Testis (tissue), 2 donors: Measurements from ENCODE around the gene BMP7.

Source experiments
- CTCF ChIP-seq, 3 experiments: fragments of 450-650 bp in 2 of 3; fragments of 200-600 bp in 1 of 3; sonication (generic) in 1 of 3; IDR thresholded peaks; one replicate each; pipeline ENCODE4 v1.5.1; 2016 to 2019; ENCODE audit warnings: antibody characterized with exemption in 3 of 3, mild to moderate bottlenecking in 2 of 3, moderate library complexity in 1 of 3
- POLR2A ChIP-seq: fragments of 450-650 bp; IDR thresholded peaks from one replicate; pipeline ENCODE4 v1.6.1; 2017; ENCODE audit warnings: antibody characterized with exemption, mild to moderate bottlenecking, moderate library complexity

GRCh38 chr20:57199656-57200405, 66.6 kb downstream of the BMP7 start:
- TF ChIP-seq CTCF (IDR thresholded peaks at IDR 0.05) (no peak), POLR2A (no peak)
